WTC11 (cell line): ENCODE data around the gene CARD9. TPM values are rescaled to one million over a fixed set of nuclear protein-coding genes. Genes with fewer than 3 reads are reported as not detected.

Experiments used
- ATAC-seq: fragments of 200-7000 bp; cut with Tn5 transposase; 2 replicates; pipeline ENCODE4 v1.10.0; 2021; ENCODE audit warnings: mild to moderate bottlenecking, moderate library complexity
- CTCF ChIA-PET: fragments of 300-600 bp; sonication (Branson Sonifier 250); formaldehyde crosslinking; loops from one replicate; lab custom pipeline; 2021; ENCODE audit warnings: antibody characterized with exemption; lab: Charles Lee
- POLR2A ChIA-PET: fragments of 350-600 bp; sonication (Branson Sonifier 250); formaldehyde crosslinking; loops from one replicate; lab custom pipeline; 2021; ENCODE audit warnings: antibody characterized with exemption; lab: Charles Lee
- DNase-seq: peaks from one replicate; pipeline ENCODE4 v3.0.0; 2021; ENCODE audit warnings: low spot score
- H3K27ac Mint-ChIP-seq: 2 replicates; pipeline ENCODE4 v1.8.0; 2021; ENCODE audit warnings: mixed read lengths
- H3K27me3 Mint-ChIP-seq: 2 replicates; pipeline ENCODE4 v1.8.0; 2021; ENCODE audit warnings: low read depth, mild to moderate bottlenecking, moderate library complexity, mixed read lengths
- H3K36me3 Mint-ChIP-seq: 2 replicates; pipeline ENCODE4 v1.8.0; 2021; ENCODE audit warnings: mixed read lengths
- H3K4me1 Mint-ChIP-seq: 2 replicates; pipeline ENCODE4 v1.8.0; 2022; ENCODE audit warnings: mixed read lengths
- H3K4me3 Mint-ChIP-seq: 2 replicates; pipeline ENCODE4 v1.8.0; 2021; ENCODE audit warnings: mild to moderate bottlenecking, moderate library complexity, mixed read lengths
- H3K9me3 Mint-ChIP-seq: 2 replicates; pipeline ENCODE4 v1.8.0; 2021; ENCODE audit warnings: mixed read lengths
- AFF4 ChIP-seq: sonication (generic); formaldehyde crosslinking; IDR thresholded peaks from 2 replicates; pipeline ENCODE4 v1.8.1; 2023; ENCODE audit warnings: mild to moderate bottlenecking, missing genetic modification reagents, borderline replicate concordance
- ATF6 ChIP-seq: sonication (generic); formaldehyde crosslinking; IDR thresholded peaks from 2 replicates; pipeline ENCODE4 v1.8.1; 2023; ENCODE audit warnings: mild to moderate bottlenecking, missing genetic modification reagents
- PREB ChIP-seq: sonication (generic); formaldehyde crosslinking; IDR thresholded peaks from 2 replicates; pipeline ENCODE4 v1.8.1; 2022; ENCODE audit warnings: mild to moderate bottlenecking, missing genetic modification reagents, moderate library complexity, borderline replicate concordance
- PRRX2 ChIP-seq: fragments of 250-450 bp; sonication (Bioruptor Pico); IDR thresholded peaks from 2 replicates; pipeline ENCODE4 v1.8.0; 2021; ENCODE audit warnings: mild to moderate bottlenecking
- RORB ChIP-seq: fragments of 250-450 bp; sonication (Bioruptor Pico); IDR thresholded peaks from 2 replicates; pipeline ENCODE4 v1.9.0; 2021; ENCODE audit warnings: mild to moderate bottlenecking
- SP1 ChIP-seq: sonication (generic); formaldehyde crosslinking; conservative IDR thresholded peaks from 2 replicates; pipeline ENCODE4 v1.8.1; 2022; ENCODE audit warnings: missing genetic modification reagents
- USF2 ChIP-seq: sonication (generic); formaldehyde crosslinking; IDR thresholded peaks from 2 replicates; pipeline ENCODE4 v1.8.1; 2023; ENCODE audit warnings: mild to moderate bottlenecking, missing genetic modification reagents, moderate library complexity
- ZBTB43 ChIP-seq: sonication (generic); formaldehyde crosslinking; IDR thresholded peaks from 2 replicates; pipeline ENCODE4 v1.8.1; 2023; ENCODE audit warnings: mild to moderate bottlenecking, missing genetic modification reagents
- ZNF317 ChIP-seq: sonication (generic); formaldehyde crosslinking; IDR thresholded peaks from 2 replicates; pipeline ENCODE4 v1.8.1; 2023; ENCODE audit warnings: low read depth, mild to moderate bottlenecking, moderate library complexity, missing genetic modification reagents, borderline replicate concordance
- ZNF532 ChIP-seq: fragments of 250-450 bp; sonication (Bioruptor Pico); IDR thresholded peaks from 2 replicates; pipeline ENCODE4 v1.9.0; 2021; ENCODE audit warnings: mild to moderate bottlenecking, borderline replicate concordance
- total RNA-seq: library from RNA; stranded (reverse); gene quantifications from 3 replicates; pipeline ENCODE4 v1.2.3, GENCODE V29; 2021

CARD9 gene
- total RNA-seq, 1 experiment from 2014 or later, result 0.96 TPM

GRCh38 chr9:136366826-136367225 lies 6.6 kb downstream of the CARD9 start:
- Mint-ChIP-seq H3K4me1 (peaks cover 5% of the 10 kb centered on the region), H3K27me3 (no peaks in the 10 kb centered on the region), H3K4me3 (no peak overlapping the region), H3K27ac (no peak overlapping the region), H3K9me3 (no peaks in the 10 kb centered on the region), H3K36me3 (no peaks in the 10 kb centered on the region)
- DNase-seq (no peak), ATAC-seq (no peak)
- CTCF ChIA-PET, result interaction anchor here (0.6 to 2.5 kb wide), 5 partner anchors 25 to 79 kb away, joined by 3 to 8 read pairs (median 8); no protein-coding TSS in a partner anchor
- TF ChIP-seq ZNF317 (no peak), PREB (CRISPR knock-in tag) (no peak), AFF4 (CRISPR knock-in tag) (no peak)
- POLR2A ChIA-PET, result interaction anchor here (1.0 kb wide), 1 partner anchor 39 kb away, joined by 3 read pairs; no protein-coding TSS in a partner anchor

GRCh38 chr9:136365775-136366222 lies 7.7 kb downstream of the CARD9 start:
- Mint-ChIP-seq H3K4me3 (no peak overlapping the region), H3K36me3 (no peaks in the 10 kb centered on the region), H3K27me3 (no peaks in the 10 kb centered on the region), H3K4me1 (peaks cover 5% of the 10 kb centered on the region), H3K9me3 (no peaks in the 10 kb centered on the region), H3K27ac (no peak overlapping the region)
- DNase-seq (no peak), ATAC-seq (no peak)
- CTCF ChIA-PET, result interaction anchor here (1.0 to 3.8 kb wide), 6 partner anchors 8 to 41 kb away, joined by 3 to 14 read pairs (median 8); partner anchors contain the start of gene CARD9
- POLR2A ChIA-PET, result interaction anchor here (1.0 kb wide), 1 partner anchor 38 kb away, joined by 3 read pairs; no protein-coding TSS in a partner anchor
- TF ChIP-seq ZNF532 (CRISPR knock-in tag) (no peak), PRRX2 (CRISPR knock-in tag) (no peak), RORB (CRISPR knock-in tag) (no peak), SP1 (CRISPR knock-in tag) (no peak), USF2 (CRISPR knock-in tag) (no peak)

GRCh38 chr9:136364942-136365774 lies 8.3 kb downstream of the CARD9 start:
- no peak overlapping the region; the same call in 1 of the 2 replicates for H3K4me3 Mint-ChIP-seq
- no peaks in the 10 kb centered on the region for H3K9me3 Mint-ChIP-seq
- no peaks in the 10 kb centered on the region for H3K36me3 Mint-ChIP-seq
- H3K27ac Mint-ChIP-seq, result no peak overlapping the region
- CTCF ChIA-PET, result interaction anchor here (1.1 to 3.8 kb wide), 6 partner anchors 9 to 87 kb away, joined by 3 to 41 read pairs (median 11); partner anchors contain the start of gene CARD9
- peaks cover 5% of the 10 kb centered on the region for H3K4me1 Mint-ChIP-seq
- DNase-seq, result no peak
- no peak for TF ChIP-seq ZBTB43 (CRISPR knock-in tag)
- TF ChIP-seq ATF6 (CRISPR knock-in tag), result no peak
- no peaks in the 10 kb centered on the region for H3K27me3 Mint-ChIP-seq
- no peak for ATAC-seq
- POLR2A ChIA-PET, result no interaction called here
